Measurements from ENCODE around the gene CFLAR.

- TF ChIP-seq CTCF (IDR thresholded peaks at IDR 0.05) = no peak
- no peak for TF ChIP-seq POLR2A (IDR thresholded peaks at IDR 0.05)
These were observed 78.1 kb downstream of the CFLAR start for GRCh38 chr2:201194097-201194496.

All from esophagus squamous epithelium (tissue), 4 donors.